Ishikawa (cell line): ENCODE data around the gene ELP4.

Experiments used
- CEBPB ChIP-seq: IDR thresholded peaks from 2 replicates; pipeline ENCODE4 v1.6.1; 2012
- CREB1 ChIP-seq: IDR thresholded peaks from 2 replicates; pipeline ENCODE4 v1.6.1; 2012; ENCODE audit warnings: low read depth
- EP300 ChIP-seq: IDR thresholded peaks from 2 replicates; pipeline ENCODE4 v1.6.1; 2012; ENCODE audit warnings: borderline replicate concordance
- FOXM1 ChIP-seq: IDR thresholded peaks from 2 replicates; pipeline ENCODE4 v1.6.1; 2012; ENCODE audit warnings: low read depth, borderline replicate concordance
- MAX ChIP-seq: IDR thresholded peaks from 2 replicates; pipeline ENCODE4 v1.6.1; 2012
- NFIC ChIP-seq: IDR thresholded peaks from 2 replicates; pipeline ENCODE4 v1.6.1; 2012
- RAD21 ChIP-seq: IDR thresholded peaks from 2 replicates; pipeline ENCODE4 v1.6.1; 2012; ENCODE audit warnings: low read depth
- REST ChIP-seq: IDR thresholded peaks from 2 replicates; pipeline ENCODE4 v1.6.1; 2012; ENCODE audit warnings: low read depth, mild to moderate bottlenecking
- TAF1 ChIP-seq: IDR thresholded peaks from 2 replicates; pipeline ENCODE4 v1.6.1; 2012; ENCODE audit warnings: low read depth, mild to moderate bottlenecking
- TEAD4 ChIP-seq: IDR thresholded peaks from 2 replicates; pipeline ENCODE4 v1.6.1; 2012
- USF1 ChIP-seq: IDR thresholded peaks from 2 replicates; pipeline ENCODE4 v1.6.1; 2012
- YY1 ChIP-seq: IDR thresholded peaks from 2 replicates; pipeline ENCODE4 v1.6.1; 2012; ENCODE audit warnings: low read depth
- ZBTB7A ChIP-seq: IDR thresholded peaks from 2 replicates; pipeline ENCODE4 v1.6.1; 2012; ENCODE audit warnings: low read depth

- TF ChIP-seq CREB1 (no peak), RAD21 (no peak), TAF1 (no peak), YY1 (no peak), EP300 (no peak), MAX (no peak), NFIC (no peak), CEBPB (no peak), REST (no peak), USF1 (no peak), FOXM1 (no peak), TEAD4 (no peak), ZBTB7A (no peak)
Observed at GRCh38 chr11:31799435-31800397, 290.1 kb downstream of the ELP4 start.
